ENCODE results near the gene FBXW9. TPM values are rescaled to one million over a fixed set of nuclear protein-coding genes. Genes with fewer than 3 reads are reported as not detected.
"Not testable (repeated sequence)": the region's sequence is repeated elsewhere in the genome, so short reads cannot be mapped to it uniquely, and the experiment has no call there.

FBXW9 gene
- total RNA-seq, 2 donors from 2014 or later = 3.5 to 6.9 TPM

DNA sequence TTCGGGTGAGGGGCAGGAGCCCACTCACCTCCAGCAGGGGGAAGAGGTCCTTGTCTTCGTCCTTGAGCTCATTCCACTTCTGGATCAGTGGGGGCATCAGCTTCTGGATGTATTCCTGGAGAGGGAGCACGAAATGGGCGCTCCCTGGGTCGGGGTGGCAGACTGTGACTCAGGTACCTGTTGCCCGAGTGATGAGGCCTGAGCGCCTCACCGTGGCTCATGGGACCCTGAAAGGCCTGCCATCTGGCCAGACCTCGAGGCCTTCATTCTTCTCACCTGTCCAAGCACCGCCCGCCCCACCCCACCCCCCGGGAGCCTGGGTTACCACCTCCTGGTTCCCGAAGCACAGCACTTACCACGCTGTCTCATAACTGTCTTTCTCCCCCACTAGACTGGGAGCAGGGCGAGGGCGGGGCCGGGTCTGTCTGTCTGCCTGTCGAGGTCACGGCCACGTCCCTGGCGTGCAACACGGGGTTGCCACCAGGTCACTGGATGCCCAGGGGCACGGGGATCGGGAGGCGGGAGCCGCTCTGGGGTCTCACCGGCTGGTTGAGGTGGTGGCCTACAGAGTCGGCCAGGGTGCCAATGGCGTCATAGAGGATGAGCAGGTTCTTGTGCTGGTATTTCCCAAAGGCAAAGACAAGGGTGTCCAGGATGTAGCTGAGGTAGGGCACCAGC lies 9.4 kb upstream of the FBXW9 start:
- H3K9me3 Mint-ChIP-seq = no peaks in the 10 kb centered on the region
- H3K36me3 Mint-ChIP-seq (ENCODE audit: insufficient read depth in 2 of 2) = peaks cover 6 to 17% of the 10 kb centered on the region in 2 donors
- H3K27ac Mint-ChIP-seq = no peak overlapping the region
- H3K4me3 Mint-ChIP-seq = no peak overlapping the region
- H3K27me3 Mint-ChIP-seq (ENCODE audit: low read depth) = no peaks in the 10 kb centered on the region
- no peaks in the 10 kb centered on the region for H3K4me1 Mint-ChIP-seq (ENCODE audit: low read depth)
- ATAC-seq (replicated peaks in 1 of 2) (no peak), DNase-seq (no peak)

DNA sequence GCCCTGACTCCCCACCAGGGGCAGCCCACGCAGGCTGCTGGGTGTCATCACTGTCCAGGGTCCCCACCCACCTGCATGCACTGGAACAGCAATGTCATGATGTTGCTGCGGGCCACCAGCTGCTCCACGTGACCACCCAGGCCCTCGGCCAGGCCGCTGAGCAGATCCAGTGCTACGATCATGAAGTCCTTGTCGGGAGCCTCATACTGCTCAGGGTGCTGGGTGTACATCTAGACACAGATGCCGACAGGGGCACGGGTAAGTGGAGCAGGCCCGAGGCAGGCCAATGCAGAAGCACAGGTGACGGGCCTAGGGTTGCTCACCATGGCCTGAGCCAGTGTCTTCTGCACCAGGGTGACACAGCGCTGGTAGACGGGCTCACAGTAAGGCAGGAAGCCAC lies 8.7 kb upstream of the FBXW9 start:
- Mint-ChIP-seq H3K4me3 (no peak overlapping the region), H3K27ac (no peak overlapping the region), H3K4me1 (ENCODE audit: low read depth) (no peaks in the 10 kb centered on the region), H3K36me3 (ENCODE audit: insufficient read depth in 2 of 2) (peaks cover 6 to 13% of the 10 kb centered on the region in 2 donors), H3K27me3 (ENCODE audit: low read depth) (no peaks in the 10 kb centered on the region), H3K9me3 (no peaks in the 10 kb centered on the region)
- DNase-seq = no peak
- ATAC-seq (replicated peaks in 1 of 2) = no peak

DNA sequence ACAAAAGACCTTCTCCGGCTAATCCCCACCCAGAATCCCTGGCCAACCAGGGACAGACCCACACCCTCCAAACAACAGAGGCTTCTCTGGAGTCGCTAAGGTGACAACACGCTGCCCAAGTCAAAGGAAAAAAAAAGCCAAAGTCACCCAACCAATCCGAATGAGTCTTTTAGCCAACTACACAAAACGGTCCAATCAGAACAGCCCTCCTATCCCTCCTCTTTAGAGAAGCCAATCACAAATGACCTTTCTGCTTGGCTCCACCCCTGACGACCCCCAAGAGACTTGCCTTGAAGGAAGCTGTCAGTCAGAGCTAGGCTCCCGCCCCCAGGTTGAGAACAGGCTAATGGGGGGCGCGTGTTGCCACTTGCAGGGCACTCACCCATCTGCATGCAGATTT lies 6.6 kb upstream of the FBXW9 start:
- no peaks in the 10 kb centered on the region for H3K9me3 Mint-ChIP-seq
- peaks cover 6 to 15% of the 10 kb centered on the region in 2 donors for H3K36me3 Mint-ChIP-seq (ENCODE audit: insufficient read depth in 2 of 2)
- peaks cover 4% of the 10 kb centered on the region for H3K4me1 Mint-ChIP-seq (ENCODE audit: low read depth)
- H3K27ac Mint-ChIP-seq = no peak overlapping the region
- H3K27me3 Mint-ChIP-seq (ENCODE audit: low read depth) = no peaks in the 10 kb centered on the region
- DNase-seq = peak; percentile 36 to 37
- peak; percentile 61 to 66 for ATAC-seq (replicated peaks in 1 of 2)
- no peak overlapping the region for H3K4me3 Mint-ChIP-seq

DNA sequence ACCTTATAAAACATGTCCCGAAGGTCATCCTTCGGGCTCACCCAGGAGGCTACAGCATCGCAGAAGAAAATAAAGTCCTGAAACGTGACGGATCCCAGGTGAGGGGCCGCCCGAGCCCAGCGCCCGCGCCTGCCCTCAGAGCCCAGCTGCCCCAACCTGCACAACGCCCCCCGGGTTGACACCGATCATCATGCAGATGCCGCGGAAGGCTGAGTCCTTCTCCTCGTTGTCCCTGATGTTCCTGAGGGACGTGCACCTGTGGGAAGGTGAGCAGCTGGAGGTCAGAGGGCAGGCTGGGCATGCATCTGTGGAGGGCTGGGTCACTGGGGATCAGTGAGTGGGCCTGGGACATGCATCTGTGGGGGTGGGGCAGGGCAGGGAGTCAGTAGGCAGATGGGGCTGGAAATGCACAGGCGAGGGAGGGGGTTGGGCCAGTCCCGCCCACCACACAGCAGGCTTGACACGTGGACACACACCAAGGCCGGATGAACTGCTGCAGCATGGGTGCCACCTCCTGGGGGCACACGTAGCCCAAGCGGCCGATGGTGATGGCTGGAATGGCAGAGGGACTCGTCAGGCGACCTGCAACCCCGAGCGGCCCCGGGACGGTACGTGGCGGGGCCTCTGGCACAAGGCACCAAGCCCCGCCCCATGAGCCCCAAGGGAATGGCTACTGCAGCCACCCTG lies 5.3 kb upstream of the FBXW9 start:
- no peaks in the 10 kb centered on the region for H3K9me3 Mint-ChIP-seq
- peaks cover 6 to 15% of the 10 kb centered on the region in 2 donors for H3K36me3 Mint-ChIP-seq (ENCODE audit: insufficient read depth in 2 of 2)
- no peak overlapping the region for H3K27ac Mint-ChIP-seq
- peaks cover 8% of the 10 kb centered on the region for H3K4me1 Mint-ChIP-seq (ENCODE audit: low read depth)
- no peak for ATAC-seq (replicated peaks in 1 of 2)
- H3K4me3 Mint-ChIP-seq = no peak overlapping the region
- DNase-seq = no peak
- H3K27me3 Mint-ChIP-seq (ENCODE audit: low read depth) = no peaks in the 10 kb centered on the region

DNA sequence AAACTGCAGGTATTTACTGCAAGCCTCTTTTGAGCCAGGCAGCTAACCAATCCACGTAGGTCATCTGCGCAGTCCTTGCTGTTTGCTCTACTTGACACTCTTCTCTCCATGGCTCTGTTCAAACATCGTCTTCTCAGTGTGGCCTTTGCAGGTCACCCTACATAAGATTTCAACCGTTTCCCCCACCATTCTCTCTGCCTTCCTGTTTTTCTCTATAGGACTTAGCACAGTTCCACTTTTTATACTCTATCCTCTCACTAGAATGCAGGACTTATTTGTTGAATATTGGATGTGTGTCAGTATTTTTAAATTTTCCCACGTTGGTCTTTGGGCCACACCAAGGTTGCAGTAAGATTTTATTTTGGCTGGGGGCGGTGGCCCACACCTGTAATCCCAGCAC lies 1.7 kb upstream of the FBXW9 start:
- no peaks in the 10 kb centered on the region for H3K27me3 Mint-ChIP-seq (ENCODE audit: low read depth)
- no peak for DNase-seq
- no peaks in the 10 kb centered on the region for H3K9me3 Mint-ChIP-seq
- no peak overlapping the region for H3K27ac Mint-ChIP-seq
- H3K4me1 Mint-ChIP-seq (ENCODE audit: low read depth) = peaks cover 11% of the 10 kb centered on the region
- ATAC-seq (replicated peaks in 1 of 2) = no peak
- peak overlapping the region; percentile 39 to 57 for H3K4me3 Mint-ChIP-seq
- H3K36me3 Mint-ChIP-seq (ENCODE audit: insufficient read depth in 2 of 2) = peaks cover 2 to 10% of the 10 kb centered on the region in 2 donors

DNA sequence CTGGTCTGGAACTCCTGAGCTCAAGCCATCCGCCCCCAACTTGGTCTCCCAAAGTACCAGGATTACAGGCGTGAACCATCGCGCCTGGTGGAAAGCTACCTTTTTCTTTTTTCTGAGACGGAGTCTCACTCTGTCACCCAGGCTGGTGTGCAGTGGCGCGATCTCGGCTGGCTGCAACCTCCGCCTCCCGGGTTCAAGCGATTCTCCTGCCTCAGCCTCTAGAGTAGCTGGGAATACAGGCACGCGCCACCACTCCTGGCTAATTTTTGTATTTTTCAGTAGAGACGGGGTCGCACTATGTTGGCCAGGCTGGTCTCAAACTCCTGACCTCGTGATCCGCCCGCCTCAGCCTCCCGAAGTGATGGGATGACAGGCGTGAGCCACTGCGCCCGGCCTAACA lies 994 bp upstream of the FBXW9 start:
- H3K4me3 Mint-ChIP-seq = peak overlapping the region; percentile 51 to 53
- H3K27ac Mint-ChIP-seq = peak overlapping the region; percentile 38
- H3K27me3 Mint-ChIP-seq (ENCODE audit: low read depth); H3K9me3 Mint-ChIP-seq; ATAC-seq (replicated peaks in 1 of 2); H3K36me3 Mint-ChIP-seq (ENCODE audit: insufficient read depth in 2 of 2); DNase-seq: not testable (repeated sequence)
- H3K4me1 Mint-ChIP-seq (ENCODE audit: low read depth) = peaks cover 11% of the 10 kb centered on the region

DNA sequence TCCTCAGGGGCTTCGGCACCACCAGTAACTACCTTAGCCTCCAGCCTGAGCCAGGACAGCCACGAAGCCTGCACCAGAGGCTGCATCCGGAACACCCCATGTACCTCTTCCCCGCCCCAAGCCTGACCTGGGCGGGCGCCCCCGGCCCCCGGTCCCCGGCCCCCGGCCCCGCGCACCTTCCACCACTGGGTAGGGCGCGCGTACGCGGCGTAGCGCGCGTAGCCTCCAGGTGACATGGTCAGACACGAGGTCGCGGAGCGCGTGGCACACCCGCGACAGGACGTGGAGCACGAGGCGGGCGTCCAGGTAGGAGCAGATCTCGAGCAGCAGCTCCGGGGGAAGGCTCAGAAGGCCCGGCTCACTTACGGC lies 450 bp downstream of the FBXW9 start:
- peak; percentile 16 to 21 for ATAC-seq (replicated peaks in 1 of 2)
- peak in 1 of 2 donors; percentile 23 for DNase-seq
- H3K4me1 Mint-ChIP-seq (ENCODE audit: low read depth) = peaks cover 11% of the 10 kb centered on the region
- H3K36me3 Mint-ChIP-seq (ENCODE audit: insufficient read depth in 2 of 2) = peaks cover 0 to 4% of the 10 kb centered on the region in 2 donors
- H3K9me3 Mint-ChIP-seq = no peaks in the 10 kb centered on the region
- H3K27me3 Mint-ChIP-seq (ENCODE audit: low read depth) = no peaks in the 10 kb centered on the region
- H3K27ac Mint-ChIP-seq = no peak overlapping the region
- H3K4me3 Mint-ChIP-seq = peak overlapping the region; percentile 87 to 97

DNA sequence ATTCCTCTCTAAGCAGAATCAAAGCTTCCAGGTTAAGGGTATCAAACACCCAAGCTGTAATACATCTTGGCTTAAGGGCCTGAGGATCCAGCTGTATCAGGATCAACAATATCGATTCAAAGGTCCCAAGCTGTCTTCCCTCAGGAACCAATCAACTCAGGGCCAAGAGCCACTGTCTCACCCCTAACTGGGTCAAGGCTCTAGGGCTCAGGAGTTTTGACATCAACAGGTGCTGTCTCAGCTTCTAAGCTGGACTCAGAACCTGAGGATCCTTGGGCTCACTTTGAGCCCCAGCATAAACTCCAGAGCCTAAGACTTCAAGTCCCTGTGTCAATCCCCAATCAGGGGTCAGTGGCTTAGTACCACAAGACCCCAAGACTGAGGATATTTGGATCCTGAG lies 917 bp downstream of the FBXW9 start:
- Mint-ChIP-seq H3K27ac (no peak overlapping the region), H3K27me3 (ENCODE audit: low read depth) (no peaks in the 10 kb centered on the region), H3K36me3 (ENCODE audit: insufficient read depth in 2 of 2) (peaks cover 0 to 2% of the 10 kb centered on the region in 2 donors), H3K4me3 (peak overlapping the region; percentile 70 to 87), H3K9me3 (no peaks in the 10 kb centered on the region), H3K4me1 (ENCODE audit: low read depth) (peaks cover 11% of the 10 kb centered on the region)
- DNase-seq (no peak), ATAC-seq (replicated peaks in 1 of 2) (no peak)

DNA sequence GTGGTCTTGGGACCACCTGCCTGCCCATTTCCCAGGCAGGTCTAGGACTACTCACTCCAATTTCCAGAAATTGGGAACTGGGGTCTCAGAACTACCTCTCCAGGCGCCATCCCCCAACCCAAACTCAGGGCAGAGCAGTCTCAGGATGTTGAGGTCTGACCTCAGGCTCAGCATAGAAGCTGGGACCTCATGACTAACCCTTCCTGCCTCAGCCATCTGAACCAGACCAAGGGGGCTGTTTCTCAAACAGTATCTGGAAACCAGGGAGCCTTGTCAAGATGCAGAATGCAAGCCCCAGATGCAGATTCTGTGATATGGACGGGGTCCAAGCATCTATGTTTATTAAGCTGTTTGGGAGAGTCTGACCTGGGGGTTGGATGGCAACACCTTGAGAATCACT lies 1.3 kb downstream of the FBXW9 start:
- ATAC-seq (replicated peaks in 1 of 2) (peak in 1 of 2 donors; percentile 24), DNase-seq (no peak)
- Mint-ChIP-seq H3K4me3 (peak overlapping the region; percentile 31 to 87), H3K27ac (no peak overlapping the region), H3K27me3 (ENCODE audit: low read depth) (no peaks in the 10 kb centered on the region), H3K9me3 (no peaks in the 10 kb centered on the region), H3K36me3 (ENCODE audit: insufficient read depth in 2 of 2) (peaks cover 0 to 2% of the 10 kb centered on the region in 2 donors), H3K4me1 (ENCODE audit: low read depth) (peaks cover 11% of the 10 kb centered on the region)

DNA sequence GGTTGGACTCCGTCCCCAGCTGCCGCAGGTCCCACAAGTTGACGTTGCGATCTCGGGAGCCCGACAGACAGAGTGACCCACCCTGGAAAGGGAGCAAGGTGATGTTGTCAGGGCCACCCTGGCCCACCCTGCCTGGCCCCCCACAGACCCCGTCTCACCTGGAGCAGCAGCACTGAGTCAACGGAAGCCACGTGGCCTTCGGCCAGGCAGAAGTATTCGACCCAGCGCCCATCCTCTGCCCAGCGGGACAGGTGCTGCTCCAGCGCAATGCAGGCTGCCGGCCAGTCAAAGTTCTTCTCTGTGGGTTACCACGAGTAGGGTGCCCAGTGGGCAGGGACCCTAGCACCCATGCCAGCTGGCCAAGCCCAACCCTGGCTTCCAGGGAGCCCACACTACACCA lies 1.8 kb downstream of the FBXW9 start:
- H3K9me3 Mint-ChIP-seq = no peaks in the 10 kb centered on the region

DNA sequence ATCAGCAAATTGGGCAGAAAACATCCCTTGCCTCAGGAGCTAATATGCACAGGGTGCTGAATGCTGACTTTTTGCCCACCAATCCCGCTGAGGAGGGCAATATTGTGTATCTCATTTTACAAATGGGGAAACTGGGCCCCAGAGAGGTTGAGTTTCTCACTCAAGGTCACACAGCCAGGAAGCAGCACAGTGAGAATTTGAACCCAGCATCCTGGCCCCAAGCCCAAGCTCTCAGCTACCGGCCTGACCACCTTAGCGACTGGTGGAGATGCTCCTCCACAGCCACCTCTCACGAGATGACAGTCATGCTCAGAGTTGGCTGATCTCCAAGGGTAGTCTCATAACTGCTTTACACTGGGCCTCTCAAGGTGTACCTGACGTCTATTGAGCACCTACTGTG lies 3.5 kb downstream of the FBXW9 start:
- Mint-ChIP-seq H3K27ac (no peak overlapping the region), H3K27me3 (ENCODE audit: low read depth) (no peaks in the 10 kb centered on the region), H3K4me3 (no peak overlapping the region), H3K36me3 (ENCODE audit: insufficient read depth in 2 of 2) (no peaks in the 10 kb centered on the region), H3K9me3 (no peaks in the 10 kb centered on the region), H3K4me1 (ENCODE audit: low read depth) (peaks cover 6% of the 10 kb centered on the region)
- DNase-seq = no peak
- no peak for ATAC-seq (replicated peaks in 1 of 2)

More for the DNA sequence above, 1.8 kb downstream of the FBXW9 start:
- DNase-seq (no peak), ATAC-seq (replicated peaks in 1 of 2) (no peak)
- Mint-ChIP-seq H3K27me3 (ENCODE audit: low read depth) (no peaks in the 10 kb centered on the region), H3K27ac (no peak overlapping the region), H3K36me3 (ENCODE audit: insufficient read depth in 2 of 2) (peaks cover 0 to 2% of the 10 kb centered on the region in 2 donors), H3K4me3 (no peak overlapping the region), H3K4me1 (ENCODE audit: low read depth) (peaks cover 11% of the 10 kb centered on the region)

DNA sequence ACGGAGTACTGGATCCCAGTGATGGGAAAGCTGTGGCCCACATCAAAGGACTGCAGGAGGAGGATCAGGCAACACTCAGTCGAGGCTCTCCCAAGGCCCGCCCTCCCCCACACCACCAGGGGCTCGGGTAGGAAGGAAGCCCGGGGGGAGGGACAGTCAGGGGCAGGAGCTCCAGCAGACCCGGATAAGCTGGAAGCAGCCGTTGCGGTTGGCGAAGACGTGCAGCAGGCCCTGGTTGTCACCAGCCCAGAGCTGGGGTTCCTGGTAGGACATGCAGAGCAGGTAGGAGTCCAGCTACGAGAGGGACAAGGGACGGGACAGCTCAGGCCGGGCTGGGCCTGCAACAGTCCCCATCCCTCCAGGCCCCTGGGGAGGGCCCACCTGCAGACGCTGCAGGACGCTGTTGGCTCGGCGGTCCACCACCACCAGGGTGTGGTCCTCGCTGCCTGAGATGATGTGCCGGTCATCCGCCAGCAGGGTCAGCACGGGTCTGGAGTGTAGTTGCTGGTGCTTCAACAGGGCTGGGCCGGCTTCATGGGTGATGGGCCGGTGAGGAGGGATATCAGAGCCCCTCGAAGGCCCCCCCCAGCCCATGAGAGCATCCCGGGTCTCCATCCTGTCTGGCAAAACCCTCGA lies 6.7 kb downstream of the FBXW9 start:
- H3K4me3 Mint-ChIP-seq = no peak overlapping the region
- ATAC-seq (replicated peaks in 1 of 2) (no peak), DNase-seq (no peak)
- no peaks in the 10 kb centered on the region for H3K27me3 Mint-ChIP-seq (ENCODE audit: low read depth)
- H3K36me3 Mint-ChIP-seq (ENCODE audit: insufficient read depth in 2 of 2) = no peaks in the 10 kb centered on the region
- H3K4me1 Mint-ChIP-seq (ENCODE audit: low read depth) = no peaks in the 10 kb centered on the region
- H3K9me3 Mint-ChIP-seq = no peaks in the 10 kb centered on the region
- no peak overlapping the region for H3K27ac Mint-ChIP-seq

DNA sequence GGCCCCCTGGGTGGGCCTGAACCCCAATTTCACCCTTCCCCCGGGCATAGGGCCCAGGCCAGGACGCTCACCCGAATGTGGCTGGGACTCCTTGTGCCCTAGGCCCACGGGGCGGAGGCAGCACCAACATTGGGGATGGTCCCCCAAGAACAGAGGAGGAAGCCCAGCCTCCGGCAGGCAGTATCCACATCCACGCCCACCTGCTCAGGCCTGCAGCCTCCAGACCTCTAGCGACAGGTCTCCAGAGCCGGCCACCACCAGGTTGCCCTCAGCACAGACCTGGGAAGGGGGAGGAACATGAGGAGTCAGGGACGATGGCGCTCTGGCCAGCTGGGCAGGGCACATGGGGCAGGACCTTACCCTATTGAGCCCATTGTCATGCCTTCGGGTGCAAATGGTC lies 7.4 kb downstream of the FBXW9 start:
- no peaks in the 10 kb centered on the region for H3K36me3 Mint-ChIP-seq (ENCODE audit: insufficient read depth in 2 of 2)
- no peaks in the 10 kb centered on the region for H3K27me3 Mint-ChIP-seq (ENCODE audit: low read depth)
- no peaks in the 10 kb centered on the region for H3K9me3 Mint-ChIP-seq
- H3K4me1 Mint-ChIP-seq (ENCODE audit: low read depth) = no peaks in the 10 kb centered on the region
- no peak overlapping the region for H3K4me3 Mint-ChIP-seq
- no peak for DNase-seq
- no peak overlapping the region for H3K27ac Mint-ChIP-seq
- no peak for ATAC-seq (replicated peaks in 1 of 2)

All from activated T-cell treated with anti-CD3 and anti-CD28 coated beads, Interleukin-2, amount 50 U/mL, for 72 hours (primary cell).